Amniotic epithelial cell (primary cell): ENCODE measurements around the gene MYL2.
A peak's percentile ranks its signal among the peaks of the same experiment; 100 is the strongest.

Experiments used
- DNase-seq: peaks from one replicate; pipeline ENCODE4 v3.0.0-alpha.2; 2010; ENCODE audit warnings: low read depth

MYL2 gene

DNA sequence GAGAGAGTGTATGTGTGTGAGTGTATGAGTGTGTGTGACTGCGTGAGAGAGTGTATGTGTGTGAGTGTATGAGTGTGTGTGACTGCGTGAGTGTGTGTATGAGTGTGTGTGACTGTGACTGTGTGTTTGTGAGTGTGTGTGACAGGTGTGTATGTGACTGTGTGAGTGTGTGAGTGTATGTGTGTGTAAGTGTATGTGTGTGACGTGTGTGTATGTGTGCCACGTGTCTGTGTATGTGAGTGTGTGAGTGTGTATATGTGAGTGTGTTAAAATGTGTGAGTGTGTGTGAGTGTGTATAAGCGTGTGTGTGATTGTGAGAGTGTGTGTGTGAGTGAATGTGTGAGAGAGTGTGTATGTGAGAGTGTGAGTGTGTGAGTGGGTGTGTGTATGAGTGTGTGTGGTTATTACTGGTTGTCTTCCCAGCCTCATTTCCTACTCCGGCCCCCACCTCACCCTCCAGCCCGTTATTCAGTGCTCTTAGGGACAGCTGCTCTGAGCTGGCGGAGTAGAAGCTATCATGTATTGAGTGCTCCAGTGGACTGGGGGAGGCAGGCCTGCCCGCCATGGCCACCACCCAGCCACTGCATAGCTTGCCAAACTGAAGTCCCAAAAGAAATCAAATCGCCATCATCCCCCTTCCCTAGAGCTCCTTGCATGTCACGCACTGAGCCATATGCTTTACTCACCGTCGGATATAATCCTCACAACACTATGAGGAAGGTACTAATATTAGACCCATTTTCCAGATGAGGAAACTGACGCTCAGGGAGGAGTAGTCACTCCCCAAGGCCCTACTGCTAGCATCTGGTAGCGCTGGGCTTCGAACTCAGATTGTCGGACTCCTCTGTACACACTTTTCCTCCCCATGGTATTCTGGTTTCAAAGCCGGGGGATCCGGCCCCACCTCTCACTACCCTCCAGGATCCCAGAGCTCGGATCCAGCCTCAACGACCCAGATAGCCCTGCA, 10.3 kb upstream of the MYL2 start:
- DNase-seq = no peak

DNA sequence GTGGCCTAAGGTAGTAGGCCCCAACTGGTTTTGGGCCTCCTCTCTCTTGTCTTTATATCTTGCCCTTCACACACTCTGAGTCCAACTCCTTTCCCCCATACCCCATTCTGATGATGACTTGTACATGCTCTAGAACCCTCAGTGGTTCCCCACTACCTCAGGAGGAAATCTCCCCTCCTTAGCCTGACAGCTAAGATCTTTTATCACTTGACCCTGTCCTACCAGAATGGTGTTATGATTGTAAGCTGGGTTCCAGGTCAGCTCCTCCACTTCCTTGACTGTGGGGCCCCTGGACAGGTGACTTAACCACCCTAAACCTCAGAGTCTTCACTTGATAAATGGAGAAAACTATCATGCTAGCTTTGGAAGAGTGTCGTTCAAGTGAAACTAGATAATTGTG, 9.4 kb upstream of the MYL2 start:
- no peak for DNase-seq

DNA sequence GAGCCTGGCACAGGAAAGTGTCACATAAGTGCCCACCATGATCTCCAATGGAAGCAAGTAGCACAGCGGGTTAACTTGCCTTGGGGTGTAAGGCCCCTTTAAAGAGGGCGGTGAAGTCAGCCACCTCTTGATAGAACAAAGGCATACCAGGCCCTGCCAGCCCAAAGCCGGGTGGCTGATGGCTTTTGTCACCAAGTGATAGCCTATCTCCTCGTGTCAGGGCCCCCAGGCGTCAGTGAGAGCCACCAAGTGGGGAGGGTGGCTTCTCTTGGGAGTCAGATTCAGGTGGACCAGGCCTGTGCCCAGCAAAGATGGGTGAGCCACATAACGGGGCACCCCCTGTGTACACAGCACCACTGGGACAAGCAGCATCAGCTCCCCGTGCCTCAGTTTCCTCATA, 8.3 kb upstream of the MYL2 start:
- no peak for DNase-seq

DNA sequence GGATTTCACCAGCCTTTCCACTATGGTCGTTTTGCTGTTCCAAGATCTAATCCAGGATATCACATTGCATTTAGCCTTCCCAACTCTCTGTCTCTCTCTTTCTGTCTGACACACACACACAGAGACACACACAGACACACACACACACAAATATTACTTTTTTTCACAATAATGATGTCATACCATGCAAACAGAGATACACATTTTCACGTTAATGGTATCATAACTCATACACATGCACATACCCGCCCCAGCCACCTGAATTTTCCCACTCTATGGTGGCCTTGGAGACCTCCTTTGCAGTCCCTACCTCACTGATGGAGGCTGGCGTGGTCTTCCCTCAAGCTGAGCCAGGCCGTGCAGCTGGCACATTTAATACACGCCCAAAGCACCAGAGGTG, 7.2 kb upstream of the MYL2 start:
- DNase-seq = no peak

DNA sequence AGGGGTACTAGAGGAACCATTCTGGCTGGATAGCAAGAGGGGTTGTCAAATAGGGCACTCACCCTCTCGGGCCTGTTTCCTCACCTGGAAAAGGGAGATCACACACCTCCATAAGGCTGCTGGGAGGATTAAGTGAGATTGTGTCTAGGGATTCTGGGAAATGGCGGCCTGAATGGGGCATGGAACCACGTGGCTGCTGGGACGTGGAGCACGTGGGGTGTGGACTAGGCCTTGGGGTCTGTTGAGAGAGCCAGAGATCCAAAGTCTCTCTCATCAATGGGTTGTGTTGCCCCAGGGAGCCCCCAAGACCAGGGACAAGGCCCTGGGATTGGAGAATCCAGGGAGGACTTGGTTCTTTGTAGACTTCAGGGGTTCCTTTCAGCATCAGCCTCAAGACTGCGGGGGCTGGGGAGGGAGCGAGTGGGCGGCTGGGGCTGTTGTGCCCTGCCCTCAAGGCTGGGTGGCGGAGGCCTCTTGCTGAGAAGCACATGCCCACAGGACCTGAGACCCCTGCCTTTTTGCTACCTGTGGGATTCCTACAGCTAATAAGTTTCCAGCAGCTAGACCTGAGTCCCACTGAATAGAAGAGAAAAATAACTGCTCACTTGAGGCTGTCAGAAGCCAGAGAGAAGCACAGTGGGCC, 3.4 kb upstream of the MYL2 start:
- DNase-seq = no peak

DNA sequence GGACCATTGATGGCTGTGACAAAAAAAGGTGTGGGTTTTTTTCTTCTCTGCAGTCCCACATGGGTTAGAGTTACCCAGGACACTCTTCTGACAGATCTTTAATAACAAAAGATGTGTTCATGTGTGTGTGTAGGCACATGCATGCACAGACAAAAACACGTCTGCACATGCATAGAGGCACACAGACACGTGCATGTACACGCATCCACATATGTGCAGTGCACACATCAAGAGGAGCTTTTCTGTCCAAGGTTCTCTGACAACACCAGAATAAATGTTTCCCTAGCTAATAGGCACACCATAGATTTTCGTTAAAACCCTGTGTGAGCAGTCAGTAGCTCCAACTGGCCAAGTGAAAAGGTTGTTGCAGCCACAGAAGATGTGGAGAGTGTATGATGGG, 2.8 kb upstream of the MYL2 start:
- no peak for DNase-seq

DNA sequence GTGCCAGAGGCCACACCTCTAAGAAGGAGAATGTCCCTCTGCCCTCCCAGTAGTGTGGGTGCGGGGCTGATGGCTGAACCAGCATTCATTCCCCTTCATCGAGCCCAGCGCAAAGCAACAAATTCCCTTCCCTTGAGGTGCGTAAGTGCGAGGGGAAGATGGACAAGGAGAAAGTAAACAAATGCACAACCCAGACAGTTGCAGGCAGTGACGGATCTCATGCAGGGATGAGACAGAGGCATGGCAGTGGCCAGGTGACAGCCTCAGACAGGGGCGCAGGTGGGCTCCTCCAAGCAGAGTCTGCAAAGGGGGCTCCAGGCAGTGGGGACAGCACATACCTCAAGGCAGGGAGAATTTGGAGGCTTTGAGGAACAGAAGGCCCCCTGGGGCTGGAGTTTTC, 2.3 kb upstream of the MYL2 start:
- DNase-seq = no peak

DNA sequence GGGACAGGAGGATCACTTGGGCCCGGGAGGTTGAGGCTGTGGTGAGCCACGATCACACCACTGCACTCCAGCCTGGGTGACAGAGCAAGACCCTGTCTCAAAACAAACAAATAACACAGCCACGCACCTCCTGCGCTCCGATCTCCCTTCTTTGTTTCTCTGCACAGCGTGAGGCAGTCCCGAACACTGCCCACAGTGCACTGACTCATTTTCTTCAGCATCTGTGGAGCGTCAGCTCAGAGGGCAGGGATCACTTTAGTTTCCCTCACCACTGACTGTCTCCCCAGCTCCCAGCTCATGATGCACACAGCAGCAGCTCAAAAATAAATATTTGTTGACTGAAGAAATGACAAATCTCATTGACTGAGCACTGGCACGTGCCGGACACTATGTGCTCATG, 883 bp upstream of the MYL2 start:
- peak; percentile 74 for DNase-seq

DNA sequence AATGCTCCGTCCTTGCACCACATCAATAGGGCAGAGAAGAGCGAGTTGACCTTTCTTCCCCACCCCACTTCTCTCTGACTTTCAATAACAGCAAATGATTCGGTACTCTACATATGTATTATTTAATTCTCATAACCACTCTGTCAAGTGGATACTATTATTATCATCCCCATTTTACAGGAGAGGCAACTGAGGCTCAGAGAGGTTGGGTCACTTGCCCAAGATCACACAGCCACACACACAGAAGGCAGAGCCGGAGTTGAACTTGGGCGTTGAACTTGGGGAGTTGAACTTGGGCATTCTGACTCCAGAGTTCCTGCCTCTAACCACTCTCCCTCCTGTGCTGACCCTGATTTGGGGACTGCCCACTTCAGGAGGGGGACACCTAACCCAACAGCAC, 659 bp downstream of the MYL2 start:
- DNase-seq = no peak

DNA sequence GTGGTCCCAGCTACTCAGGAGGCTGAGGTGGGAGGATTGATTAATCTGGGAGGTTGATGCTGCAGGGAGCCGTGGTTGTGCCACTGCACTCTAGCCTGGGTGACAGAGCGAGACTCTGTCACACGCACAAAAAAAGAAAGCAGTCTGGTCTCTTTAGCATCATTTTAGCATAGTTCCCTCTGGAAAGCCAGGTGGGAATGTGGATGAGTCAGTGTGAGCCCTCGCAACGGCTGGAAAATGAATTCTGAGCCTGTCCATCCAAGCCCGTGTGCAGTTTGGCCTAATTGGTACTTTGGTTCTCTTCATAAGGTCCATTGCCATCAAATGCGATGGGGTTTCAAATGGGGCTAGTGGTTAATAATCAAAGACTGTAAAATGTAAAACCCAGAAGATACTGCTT, 2.4 kb downstream of the MYL2 start:
- no peak for DNase-seq

DNA sequence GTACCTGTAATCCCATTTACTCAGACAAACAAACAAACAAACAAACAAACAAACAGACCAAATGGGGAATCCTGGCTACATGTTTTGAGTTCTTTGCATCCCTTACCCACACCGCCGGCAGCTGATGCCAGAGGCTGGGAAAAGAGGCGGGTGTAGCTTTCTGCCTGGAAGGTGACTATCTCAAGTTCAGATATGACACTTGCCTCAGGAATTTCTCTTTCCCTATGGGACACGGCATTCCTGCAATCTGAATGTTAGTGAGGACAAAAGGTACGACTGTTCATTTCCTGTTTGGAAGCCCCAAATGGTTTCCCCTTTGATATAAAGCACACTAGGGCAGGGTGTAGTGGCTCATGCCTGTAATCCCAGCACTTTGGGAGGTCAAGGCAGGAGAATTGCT, 2.9 kb downstream of the MYL2 start:
- DNase-seq = peak; percentile 68

DNA sequence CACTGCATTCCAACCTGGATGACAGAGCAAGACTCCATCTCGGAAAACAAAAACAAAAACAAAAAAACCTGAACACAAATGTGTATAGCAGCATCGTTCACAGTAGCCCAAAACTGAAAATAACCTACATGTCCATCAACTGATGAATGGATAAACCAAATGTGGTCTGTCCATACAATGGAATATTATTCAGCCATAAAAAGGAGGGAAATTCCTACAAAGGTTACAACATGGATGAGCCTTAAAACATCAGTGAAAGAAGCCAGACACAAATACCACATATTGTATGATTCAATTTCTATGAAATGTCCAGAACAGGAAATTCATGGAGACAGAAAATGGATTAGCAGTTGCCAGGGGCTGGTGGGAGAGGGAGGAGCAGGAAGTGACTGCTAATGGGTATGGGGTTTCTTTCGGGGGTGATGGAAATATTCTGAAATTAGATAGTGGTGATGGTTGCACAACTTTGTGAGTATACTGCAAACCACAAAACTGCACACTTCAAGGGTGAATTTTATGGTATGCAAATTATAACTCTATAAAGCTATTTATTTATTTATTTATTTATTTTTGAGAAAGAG, 4.0 kb downstream of the MYL2 start:
- DNase-seq = peak; percentile 74

DNA sequence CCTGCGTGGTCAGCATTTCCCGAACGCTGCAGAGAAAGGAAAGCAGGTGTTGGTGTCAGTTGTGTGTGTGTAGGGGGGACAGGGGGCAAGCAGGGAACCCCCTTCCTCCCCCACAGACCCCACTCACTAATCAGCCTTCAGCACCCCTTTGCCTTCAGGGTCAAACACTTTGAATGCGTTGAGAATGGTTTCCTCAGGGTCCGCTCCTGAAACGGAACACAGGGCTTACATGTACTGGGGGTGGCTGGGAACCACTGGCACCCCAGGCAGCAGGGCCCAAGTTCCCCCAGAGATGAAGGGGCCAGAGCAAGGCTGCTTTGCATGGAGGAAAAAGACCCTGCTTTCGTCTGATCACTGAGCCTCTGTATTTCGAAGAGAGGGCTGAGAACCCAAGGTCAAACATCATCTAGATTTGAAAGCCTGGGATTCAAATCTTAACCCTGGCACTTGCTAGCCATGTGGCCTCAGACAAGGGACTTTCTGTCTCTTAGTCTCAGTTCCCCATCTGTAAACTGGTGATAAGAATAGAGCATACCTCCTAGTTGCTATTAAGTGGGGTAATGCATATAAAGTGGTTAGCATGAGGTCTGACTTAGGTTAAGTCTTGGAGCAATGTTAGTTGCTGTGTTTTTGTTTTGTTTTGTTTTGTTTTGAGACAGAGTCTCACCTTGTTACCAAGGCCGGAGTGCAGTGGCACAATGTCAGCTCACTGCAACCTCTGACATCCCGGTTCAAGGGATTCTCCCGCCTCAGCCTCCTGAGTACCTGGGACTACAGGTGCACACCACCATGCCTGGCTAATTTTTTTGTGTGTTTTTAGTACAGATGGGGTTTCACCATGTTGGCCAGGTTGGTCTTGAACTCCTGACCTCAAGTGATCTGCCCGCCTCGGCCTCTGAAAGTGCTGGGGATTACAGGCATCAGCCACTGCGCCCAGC, 7.0 kb downstream of the MYL2 start:
- DNase-seq = no peak

DNA sequence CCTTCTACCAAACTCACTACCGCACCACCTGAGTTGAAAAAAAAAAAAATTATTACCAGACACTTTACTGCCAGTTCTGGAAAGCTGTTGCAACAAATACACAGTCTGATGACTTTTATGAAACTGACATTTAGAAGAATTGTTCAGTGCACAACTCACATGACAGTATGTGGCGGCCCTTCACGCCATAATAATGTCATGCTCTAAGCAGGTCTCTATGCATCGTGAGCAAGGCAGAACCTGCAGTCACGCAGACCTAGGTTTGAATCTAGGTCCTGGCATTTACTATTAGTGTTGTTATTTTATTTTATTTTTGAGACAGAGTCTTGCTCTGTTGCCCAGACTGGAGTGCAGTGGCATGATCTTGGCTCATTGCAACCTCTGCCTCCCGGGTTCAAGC, 8.1 kb downstream of the MYL2 start:
- DNase-seq = no peak

DNA sequence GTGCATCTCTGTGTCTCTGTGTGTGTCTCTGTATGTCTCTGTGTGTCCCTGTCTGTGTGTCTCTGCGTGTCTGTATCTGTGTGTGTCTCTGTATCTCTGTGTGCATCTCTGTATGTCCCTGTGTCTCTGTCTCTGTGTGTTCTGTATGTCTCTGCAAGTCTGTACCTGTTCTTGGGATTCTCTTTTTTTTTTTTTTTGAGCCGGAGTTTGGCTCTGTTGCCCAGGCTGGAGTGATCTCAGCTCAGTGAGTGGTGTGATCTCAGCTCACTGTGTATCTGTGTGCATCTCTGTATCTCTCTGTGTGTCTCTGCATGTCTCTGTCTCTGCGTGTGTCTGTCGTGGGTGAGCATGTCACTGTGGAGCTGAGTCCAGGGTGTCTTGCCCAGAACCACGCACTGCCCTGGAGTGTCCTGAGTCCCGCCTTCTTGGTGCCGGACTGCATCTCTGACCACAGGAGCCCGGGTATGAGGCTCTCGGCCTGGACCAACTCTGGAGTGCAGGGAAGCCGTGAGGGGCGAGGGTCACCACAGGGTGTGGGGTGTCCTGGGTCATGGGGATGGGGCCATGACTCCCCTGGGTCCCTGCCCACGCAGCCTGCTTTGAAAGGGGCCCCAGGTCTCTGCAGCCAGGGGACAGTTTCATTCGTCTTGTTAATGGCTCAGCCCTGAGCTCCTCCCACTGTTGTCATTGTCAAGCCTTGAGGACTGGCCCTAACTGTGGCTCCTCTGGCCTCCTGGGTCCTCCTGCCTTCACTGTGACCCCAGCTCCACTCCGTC, 11.8 kb downstream of the MYL2 start:
- no peak for DNase-seq

DNA sequence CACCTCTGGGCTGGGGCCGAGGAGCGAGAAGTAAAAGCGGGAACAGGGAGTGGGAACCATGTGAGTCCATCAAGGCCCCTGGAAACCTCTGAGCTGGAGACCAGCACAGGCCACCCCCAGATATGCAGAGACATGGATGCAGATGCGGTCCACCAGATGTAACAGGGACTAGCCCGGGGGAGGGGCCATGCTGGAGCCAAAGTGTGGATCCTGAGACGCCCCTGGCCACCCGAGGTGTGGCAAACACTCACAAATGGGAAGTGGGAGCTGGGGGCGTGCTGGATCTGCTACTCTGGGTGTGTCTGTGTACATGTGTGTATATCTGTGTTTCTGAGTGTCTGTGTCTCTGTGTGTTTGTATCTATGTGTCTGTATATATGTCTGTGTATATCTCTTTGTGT, 12.8 kb downstream of the MYL2 start:
- no peak for DNase-seq

DNA sequence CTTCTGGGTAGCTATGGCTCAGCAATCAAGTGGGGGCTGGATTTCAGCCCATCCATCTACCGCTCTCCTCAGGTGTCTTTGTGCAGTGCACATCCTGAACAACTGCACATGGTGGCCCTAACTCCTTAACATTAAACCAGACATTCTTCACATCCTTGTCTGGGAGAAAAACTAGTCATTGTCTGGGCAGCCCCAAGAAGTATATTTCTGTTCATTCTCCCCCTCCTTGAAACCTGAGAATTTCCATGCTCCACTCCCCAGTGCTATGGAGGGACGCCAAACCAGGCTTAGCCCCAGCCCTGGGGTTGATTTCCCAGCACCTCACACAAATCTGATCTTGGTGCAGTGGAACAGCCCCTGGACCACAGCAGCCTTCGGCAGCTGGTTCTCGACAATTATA, 13.4 kb downstream of the MYL2 start:
- DNase-seq = peak; percentile 7

DNA sequence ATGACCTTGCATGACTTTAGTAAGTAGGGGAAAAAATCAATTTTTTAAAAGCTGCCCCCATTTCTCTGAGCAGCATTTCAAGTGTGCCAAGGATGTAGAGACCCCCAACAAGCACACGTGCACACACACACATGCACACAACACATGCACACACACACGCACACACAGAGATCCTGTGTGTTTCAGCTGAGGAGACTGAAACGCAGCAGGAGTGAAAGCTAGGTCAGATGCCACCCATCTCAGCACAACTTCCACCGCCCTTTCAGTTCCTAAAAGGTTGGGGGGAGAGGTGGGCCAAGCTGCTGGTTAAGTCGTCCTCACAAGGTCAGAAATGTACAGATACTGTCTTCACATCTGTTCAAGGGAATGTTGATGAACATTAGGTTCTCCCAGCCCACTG, 13.9 kb downstream of the MYL2 start:
- DNase-seq = no peak

DNA sequence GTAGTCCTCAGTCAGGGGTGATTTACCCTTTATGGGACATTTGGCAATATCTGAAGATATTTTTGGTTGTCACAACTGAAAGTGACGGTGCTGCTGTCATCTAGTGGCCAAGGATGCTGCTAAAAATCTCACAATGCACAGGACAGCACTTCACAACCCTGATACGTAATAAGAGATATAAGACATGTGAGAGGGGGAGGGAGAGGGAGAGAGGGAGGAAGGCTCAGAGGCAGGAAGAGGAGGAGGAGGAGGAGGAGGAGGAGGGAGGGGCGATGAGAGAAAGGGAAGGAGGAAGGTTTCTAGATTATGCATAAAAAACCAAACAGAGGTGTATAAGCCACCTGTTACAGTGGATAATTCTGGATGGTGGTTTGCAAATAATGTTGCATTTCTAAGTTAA, 14.3 kb downstream of the MYL2 start:
- DNase-seq = no peak

DNA sequence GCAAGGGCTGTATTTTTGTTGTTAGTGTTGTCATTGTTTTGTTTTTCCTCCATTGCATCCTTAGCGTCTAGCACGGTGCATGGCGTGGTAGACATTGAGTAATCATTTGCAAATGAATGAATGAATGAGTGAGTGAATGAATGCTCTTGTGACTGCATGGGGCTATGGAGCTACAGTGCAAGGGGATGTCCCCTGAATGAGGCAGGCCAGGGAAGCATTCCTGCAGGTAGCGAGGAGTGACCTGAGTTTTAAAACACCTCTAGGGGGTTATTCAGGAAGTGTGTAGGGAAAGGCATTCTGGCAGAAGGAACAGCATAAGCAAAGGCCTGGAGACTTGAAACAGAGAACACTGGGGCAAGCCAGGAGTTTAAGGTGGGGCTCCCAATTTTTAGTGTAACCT, 16.9 kb downstream of the MYL2 start:
- DNase-seq = no peak

DNA sequence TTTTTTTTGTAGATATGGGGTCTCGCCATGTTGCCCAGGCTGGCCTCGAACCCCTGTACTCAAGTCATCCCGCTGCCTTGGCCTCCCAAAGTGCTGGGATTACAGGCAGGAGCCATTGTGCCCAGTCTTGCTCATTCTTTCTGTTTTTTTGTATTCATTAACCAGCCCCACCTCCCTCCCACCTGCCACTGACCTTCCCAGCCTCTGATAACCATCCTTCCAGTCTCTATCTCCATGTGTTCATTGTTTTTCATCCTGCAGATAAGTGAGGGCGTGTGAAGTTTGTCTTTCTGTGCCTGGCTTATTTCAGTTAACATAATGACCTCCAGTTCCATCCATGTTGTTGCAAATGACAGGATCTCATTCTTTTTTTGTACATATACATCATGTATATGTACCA, 19.0 kb downstream of the MYL2 start:
- DNase-seq = no peak
